HCT116 (cell line): ENCODE measurements around the gene CEP72. TPM values are rescaled to one million over a fixed set of nuclear protein-coding genes. Genes with fewer than 3 reads are reported as not detected.

ENCODE experiments used
- ATAC-seq: fragments of 200-7000 bp; cut with Tn5 transposase; 2 replicates; pipeline ENCODE4 v1.9.1; 2020; ENCODE audit warnings: mild to moderate bottlenecking, moderate library complexity
- BruUV-seq: library from RNA; stranded (reverse); fragments of 400-500 nt; replicated peaks from 2 replicates; lab custom pipeline; 2021; lab: Mats Ljungman, UMichigan
- CTCF ChIA-PET: fragments of 300-600 bp; sonication (Branson Sonifier 250); formaldehyde crosslinking; loops from one replicate; lab custom pipeline; 2021; ENCODE audit warnings: antibody characterized with exemption; lab: Charles Lee
- POLR2A ChIA-PET: fragments of 300-600, 350-600 bp; sonication (Branson Sonifier 250); formaldehyde crosslinking; loops from one replicate; lab custom pipeline; 2021; ENCODE audit warnings: antibody characterized with exemption; lab: Charles Lee
- RAD21 ChIA-PET, 2 experiments: fragments of 300-600 bp; sonication (Branson Sonifier 250); formaldehyde crosslinking; loops; one replicate each; lab custom pipeline; 2023; ENCODE audit warnings: low total read pairs in 2 of 2; ENCODE audit not compliant: uncharacterized antibody in 2 of 2, unreplicated experiment in 2 of 2, low non-redundant PET in 1 of 2; lab: Charles Lee
- DNase-seq: peaks from one replicate; pipeline ENCODE4 v3.0.0-alpha.2; 2010; ENCODE audit warnings: low read depth, low spot score
- H2AFZ ChIP-seq: fragments of 200-600 bp; shearing (Covaris generic), sonication (generic); 2 replicates; pipeline ENCODE4 v1.6.1; 2017; ENCODE audit warnings: low read depth, mixed run types, mixed read lengths, antibody characterized with exemption, low read length; ENCODE audit not compliant: poor library complexity, severe bottlenecking
- H3K27ac ChIP-seq: 2 replicates; pipeline ENCODE4 v1.5.1; 2012; ENCODE audit warnings: low read depth, low read length
- H3K27me3 ChIP-seq: fragments of 200-600 bp; sonication (generic); 2 replicates; pipeline ENCODE4 v1.6.1; 2016; ENCODE audit warnings: mixed run types, low read length, mixed read lengths; ENCODE audit not compliant: insufficient read depth
- H3K36me3 ChIP-seq, 2 experiments: fragments of 200-500 bp in 1 of 2; fragments of 200-600 bp in 1 of 2; sonication (Bioruptor generic) in 1 of 2; sonication (generic) in 1 of 2; 2 replicates each; pipeline versions ENCODE4 v1.5.1 to v1.6.1; 2014 to 2016; ENCODE audit warnings: low read length in 2 of 2, inconsistent platforms in 1 of 2, mixed read lengths in 1 of 2, mixed run types in 1 of 2; ENCODE audit not compliant: insufficient read depth in 2 of 2, control insufficient read depth in 1 of 2
- H3K4me1 ChIP-seq, 2 experiments: fragments of 200-600 bp in 1 of 2; sonication (generic) in 1 of 2; 2 replicates each; pipeline versions ENCODE4 v1.5.1 to v1.6.1; 2012 to 2017; ENCODE audit warnings: low read length in 2 of 2, inconsistent platforms in 1 of 2, mild to moderate bottlenecking in 1 of 2, mixed read lengths in 1 of 2, mixed run types in 1 of 2, moderate library complexity in 1 of 2; ENCODE audit not compliant: insufficient read depth in 2 of 2, control insufficient read depth in 1 of 2
- H3K4me2 ChIP-seq: fragments of 200-600 bp; sonication (generic); 2 replicates; pipeline ENCODE4 v1.6.1; 2017; ENCODE audit warnings: mixed run types, low read length, mixed read lengths
- H3K4me3 ChIP-seq, 2 experiments: fragments of 200-600 bp in 1 of 2; sonication (generic) in 1 of 2; replicated peaks in 1 of 2; 2 replicates each; pipeline ENCODE4 v1.5.1; 2011 to 2016; ENCODE audit warnings: low read length in 2 of 2, control low read depth in 1 of 2, low read depth in 1 of 2, mild to moderate bottlenecking in 1 of 2, mixed read lengths in 1 of 2, mixed run types in 1 of 2
- H3K79me2 ChIP-seq: fragments of 200-600 bp; sonication (generic); 2 replicates; pipeline ENCODE4 v1.6.1; 2017; ENCODE audit warnings: mild to moderate bottlenecking, mixed run types, low read length, moderate library complexity, mixed read lengths; ENCODE audit not compliant: insufficient read depth
- H3K9ac ChIP-seq: fragments of 200-600 bp; sonication (generic); 2 replicates; pipeline ENCODE4 v1.6.1; 2016; ENCODE audit warnings: low read length, mixed read lengths
- H3K9me2 ChIP-seq: fragments of 200-600 bp; sonication (generic), shearing (Covaris generic); 2 replicates; pipeline ENCODE4 v1.6.1; 2017; ENCODE audit warnings: mixed run types, mild to moderate bottlenecking, moderate library complexity; ENCODE audit not compliant: insufficient read depth
- H3K9me3 ChIP-seq, 2 experiments: fragments of 200-500 bp in 1 of 2; fragments of 200-600 bp in 1 of 2; sonication (Bioruptor generic) in 1 of 2; sonication (generic) in 1 of 2; 2 replicates each; pipeline ENCODE4 v1.6.1; 2014 to 2017; ENCODE audit warnings: low read length in 2 of 2, mixed read lengths in 2 of 2, inconsistent platforms in 1 of 2, low read depth in 1 of 2, mild to moderate bottlenecking in 1 of 2, mixed run types in 1 of 2, moderate library complexity in 1 of 2; ENCODE audit not compliant: control insufficient read depth in 1 of 2, insufficient read depth in 1 of 2
- H4K20me1 ChIP-seq: fragments of 200-600 bp; sonication (generic), shearing (Covaris generic); 2 replicates; pipeline ENCODE4 v1.6.1; 2017; ENCODE audit warnings: mixed run types, mild to moderate bottlenecking, moderate library complexity; ENCODE audit not compliant: insufficient read depth
- CBX3 ChIP-seq: IDR thresholded peaks from 2 replicates; pipeline ENCODE4 v1.6.1; 2012; ENCODE audit warnings: low read depth
- CEBPB ChIP-seq: IDR thresholded peaks from 2 replicates; pipeline ENCODE4 v1.6.1; 2012; ENCODE audit warnings: low read depth
- EGR1 ChIP-seq: IDR thresholded peaks from 2 replicates; pipeline ENCODE4 v1.6.1; 2012; ENCODE audit warnings: low read depth
- ELF1 ChIP-seq: IDR thresholded peaks from 2 replicates; pipeline ENCODE4 v1.6.1; 2012; ENCODE audit warnings: low read depth, borderline replicate concordance
- EZH2 ChIP-seq: fragments of 200-600 bp; sonication (generic); IDR thresholded peaks from 2 replicates; pipeline ENCODE4 v1.6.1; 2017; ENCODE audit warnings: antibody characterized with exemption, mixed run types
- EZH2phosphoT487 ChIP-seq: fragments of 200-600 bp; IDR thresholded peaks from 2 replicates; pipeline ENCODE4 v1.6.1; 2018; ENCODE audit warnings: antibody characterized with exemption, borderline replicate concordance
- FOSL1 ChIP-seq: IDR thresholded peaks from 2 replicates; pipeline ENCODE4 v1.6.1; 2012; ENCODE audit warnings: low read depth
- POLR2AphosphoS5 ChIP-seq: IDR thresholded peaks from 2 replicates; pipeline ENCODE4 v1.6.1; 2011; ENCODE audit warnings: mild to moderate bottlenecking, low read depth, low read length, moderate library complexity
- RAD21 ChIP-seq: IDR thresholded peaks from 2 replicates; pipeline ENCODE4 v1.6.1; 2012; ENCODE audit warnings: low read depth, mild to moderate bottlenecking
- SIN3A ChIP-seq: IDR thresholded peaks from 2 replicates; pipeline ENCODE4 v1.6.1; 2012; ENCODE audit warnings: low read depth
- SP1 ChIP-seq: IDR thresholded peaks from 2 replicates; pipeline ENCODE4 v1.6.1; 2012; ENCODE audit warnings: low read depth
- SRF ChIP-seq: IDR thresholded peaks from 2 replicates; pipeline ENCODE4 v1.6.1; 2012; ENCODE audit warnings: low read depth
- YY1 ChIP-seq: IDR thresholded peaks from 2 replicates; pipeline ENCODE4 v1.6.1; 2011; ENCODE audit warnings: low read length, low read depth, moderate library complexity, mild to moderate bottlenecking; ENCODE audit not compliant: insufficient replicate concordance; ENCODE audit errors: extremely low read depth
- ZFX ChIP-seq: fragments of 450-650 bp; IDR thresholded peaks from 2 replicates; pipeline ENCODE4 v1.6.1; 2017
- ZNF274 ChIP-seq: fragments of 200-500 bp; sonication (Bioruptor generic); IDR thresholded peaks from 2 replicates; pipeline ENCODE4 v1.6.1; 2014; ENCODE audit warnings: mild to moderate bottlenecking, low read depth, low read length, inconsistent platforms
- intact Hi-C: fragments of 100-400 bp; cut with micrococcal nuclease; formaldehyde crosslinking; loops from 2 replicates; pipeline ENCODE4 v1.10.0; 2022
- total RNA-seq: library from RNA; stranded (reverse); gene quantifications from one replicate; pipeline ENCODE4 v1.2.1, GENCODE V29; 2021; ENCODE audit not compliant: unreplicated experiment
- TF ChIP-seq, protein P1 (sequence below): IDR thresholded peaks from 2 replicates; pipeline ENCODE4 v1.6.1; 2012
- TF ChIP-seq, protein P2 (sequence below), 3 experiments: fragments of 200-600 bp in 1 of 3; sonication (generic) in 1 of 3; IDR thresholded peaks in 2 of 3; conservative IDR thresholded peaks in 1 of 3; 2 replicates each; pipeline ENCODE4 v1.5.1; 2012 to 2017; ENCODE audit warnings: low read depth in 2 of 3, low read length in 2 of 3, antibody characterized with exemption in 1 of 3, borderline replicate concordance in 1 of 3, control low read depth in 1 of 3, mild to moderate bottlenecking in 1 of 3, mixed read lengths in 1 of 3, mixed run types in 1 of 3, moderate library complexity in 1 of 3; ENCODE audit not compliant: insufficient read depth in 1 of 3
- TF ChIP-seq, protein P3 (sequence below): IDR thresholded peaks from 2 replicates; pipeline ENCODE4 v1.6.1; 2012

The CEP72 gene
- total RNA-seq, 1 experiment from 2014 or later: 25.6 TPM

DNA sequence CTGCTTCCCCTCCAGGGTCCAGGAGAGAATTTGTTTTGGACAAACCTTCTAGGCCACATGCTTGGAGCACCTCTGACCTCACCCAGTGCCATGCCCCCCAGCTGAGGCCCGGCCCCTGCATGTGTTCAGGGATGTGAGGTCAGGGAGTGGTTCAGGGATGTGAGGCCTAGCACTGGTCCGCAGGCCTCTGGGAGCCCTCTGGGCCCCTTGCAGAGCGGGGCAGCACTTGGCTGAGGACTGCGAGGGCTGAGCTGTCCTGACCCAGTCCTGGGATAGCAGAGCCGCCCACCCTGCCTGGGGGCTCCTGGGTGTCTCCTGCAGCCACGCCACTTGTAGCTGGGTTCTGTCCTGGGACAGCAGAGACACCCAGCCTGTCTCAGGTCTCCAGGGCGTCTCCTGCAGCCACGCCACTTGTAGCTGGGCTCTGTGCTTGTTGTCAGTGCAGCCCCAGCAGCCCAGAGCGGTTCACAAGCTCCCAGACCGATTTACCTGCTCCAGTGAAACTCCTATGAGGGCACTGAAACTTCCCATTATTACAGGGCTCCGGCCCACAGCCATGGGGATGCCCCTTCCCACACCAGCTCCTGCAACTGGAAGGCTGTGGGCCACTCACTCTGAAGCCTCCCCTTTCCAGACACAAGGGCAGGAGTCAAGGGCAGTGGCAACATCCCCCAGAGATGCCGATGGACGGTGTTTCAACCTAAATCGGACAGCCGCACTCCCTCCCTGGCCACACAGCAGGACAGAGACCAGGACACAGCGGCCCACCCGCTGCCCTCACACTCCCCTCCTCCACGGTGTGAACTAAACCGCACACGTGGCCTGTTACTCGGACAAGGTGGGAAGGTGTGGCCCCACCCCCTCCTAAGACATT, 5.4 kb upstream of the CEP72 start (continued):
- TF ChIP-seq, protein P1, sequence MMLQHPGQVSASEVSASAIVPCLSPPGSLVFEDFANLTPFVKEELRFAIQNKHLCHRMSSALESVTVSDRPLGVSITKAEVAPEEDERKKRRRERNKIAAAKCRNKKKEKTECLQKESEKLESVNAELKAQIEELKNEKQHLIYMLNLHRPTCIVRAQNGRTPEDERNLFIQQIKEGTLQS: no peak
- TF ChIP-seq ZNF274 (no peak), SRF (no peak), ELF1 (no peak), RAD21 (no peak), POLR2AphosphoS5 (no peak), ZFX (no peak)

DNA sequence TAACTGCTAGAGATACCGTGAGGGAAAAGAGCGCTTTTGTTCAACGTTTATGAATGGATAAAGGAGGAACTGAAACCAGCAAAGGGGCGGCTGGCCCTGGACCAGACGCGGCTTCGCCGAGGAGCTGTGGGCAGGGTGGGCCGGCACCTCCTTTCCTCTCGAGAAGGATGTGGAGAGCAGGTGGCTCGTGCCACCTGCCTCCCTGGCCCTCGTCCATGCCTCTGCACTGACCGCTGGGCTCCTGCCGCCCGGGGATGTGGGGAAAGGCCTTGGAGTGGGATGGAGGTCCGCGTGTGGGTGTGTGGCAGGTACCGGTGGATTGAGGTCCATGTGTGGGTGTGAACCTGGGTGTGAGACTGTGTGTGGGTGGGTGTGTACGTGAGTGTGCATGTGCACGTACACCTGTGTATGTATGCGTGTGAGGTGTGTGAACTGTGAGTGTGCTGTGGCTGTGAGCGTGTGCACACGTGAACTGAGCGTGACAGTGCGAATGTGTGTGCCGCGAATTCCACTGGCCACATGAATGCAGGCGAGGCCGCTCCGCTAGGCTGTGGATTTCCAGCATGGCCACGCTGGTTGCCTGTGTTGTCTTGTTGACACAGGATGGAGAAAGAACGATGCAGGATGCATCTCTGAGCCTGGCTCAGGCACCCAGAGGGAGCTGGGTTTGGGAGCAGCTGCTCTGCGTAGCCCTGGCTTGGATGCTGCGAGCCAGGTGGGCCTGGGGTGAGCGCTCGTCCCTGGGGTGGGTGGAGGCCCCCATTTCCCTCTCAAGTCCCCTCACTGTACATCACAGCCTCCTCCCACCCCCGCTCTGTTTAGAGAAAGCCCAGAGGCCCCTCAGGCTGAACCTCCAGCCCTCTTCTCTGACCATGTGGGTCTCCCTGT, 4.4 kb upstream of the CEP72 start:
- no peaks in the 10 kb centered on the region for H3K9me3 ChIP-seq
- CTCF ChIA-PET: no interaction called here
- H2AFZ ChIP-seq: no peak overlapping the region
- H3K27ac ChIP-seq: no peak overlapping the region
- H3K4me1 ChIP-seq: peaks cover 0 to 6% of the 10 kb centered on the region in 2 experiments; a peak in 2 of 4 replicates
- BruUV-seq: no TSS peak
- no peak overlapping the region for H3K4me3 ChIP-seq
- no peak overlapping the region for H3K9ac ChIP-seq
- no peaks in the 10 kb centered on the region for H3K36me3 ChIP-seq
- no peaks in the 10 kb centered on the region for H3K9me2 ChIP-seq
- RAD21 ChIA-PET: no interaction called here
- H3K79me2 ChIP-seq: peaks cover 4% of the 10 kb centered on the region
- H3K27me3 ChIP-seq: no peaks in the 10 kb centered on the region
- no peaks in the 10 kb centered on the region for H4K20me1 ChIP-seq
- H3K4me2 ChIP-seq: no peak overlapping the region
- intact Hi-C loops: no loop called here
- no peak for DNase-seq
- no peak for ATAC-seq
- POLR2A ChIA-PET: no interaction called here
- no peak for TF ChIP-seq CBX3
- no peak for TF ChIP-seq FOSL1
- TF ChIP-seq, protein P2, sequence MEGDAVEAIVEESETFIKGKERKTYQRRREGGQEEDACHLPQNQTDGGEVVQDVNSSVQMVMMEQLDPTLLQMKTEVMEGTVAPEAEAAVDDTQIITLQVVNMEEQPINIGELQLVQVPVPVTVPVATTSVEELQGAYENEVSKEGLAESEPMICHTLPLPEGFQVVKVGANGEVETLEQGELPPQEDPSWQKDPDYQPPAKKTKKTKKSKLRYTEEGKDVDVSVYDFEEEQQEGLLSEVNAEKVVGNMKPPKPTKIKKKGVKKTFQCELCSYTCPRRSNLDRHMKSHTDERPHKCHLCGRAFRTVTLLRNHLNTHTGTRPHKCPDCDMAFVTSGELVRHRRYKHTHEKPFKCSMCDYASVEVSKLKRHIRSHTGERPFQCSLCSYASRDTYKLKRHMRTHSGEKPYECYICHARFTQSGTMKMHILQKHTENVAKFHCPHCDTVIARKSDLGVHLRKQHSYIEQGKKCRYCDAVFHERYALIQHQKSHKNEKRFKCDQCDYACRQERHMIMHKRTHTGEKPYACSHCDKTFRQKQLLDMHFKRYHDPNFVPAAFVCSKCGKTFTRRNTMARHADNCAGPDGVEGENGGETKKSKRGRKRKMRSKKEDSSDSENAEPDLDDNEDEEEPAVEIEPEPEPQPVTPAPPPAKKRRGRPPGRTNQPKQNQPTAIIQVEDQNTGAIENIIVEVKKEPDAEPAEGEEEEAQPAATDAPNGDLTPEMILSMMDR (IDR thresholded peaks at IDR 0.05 in 2 of 3, conservative IDR thresholded peaks at IDR 0.05 in 1 of 3; ENCODE audit: borderline replicate concordance in 1 of 3, insufficient read depth in 1 of 3, low read depth in 2 of 3, low read length in 2 of 3): no peak
- TF ChIP-seq RAD21: no peak
- TF ChIP-seq POLR2AphosphoS5: no peak
- TF ChIP-seq YY1: no peak
- TF ChIP-seq EZH2phosphoT487: no peak
- TF ChIP-seq, protein P3, sequence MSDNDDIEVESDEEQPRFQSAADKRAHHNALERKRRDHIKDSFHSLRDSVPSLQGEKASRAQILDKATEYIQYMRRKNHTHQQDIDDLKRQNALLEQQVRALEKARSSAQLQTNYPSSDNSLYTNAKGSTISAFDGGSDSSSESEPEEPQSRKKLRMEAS: no peak
- no peak for TF ChIP-seq ZFX
- no peak for TF ChIP-seq SP1
- no peak for TF ChIP-seq EZH2
- TF ChIP-seq SIN3A: no peak
- no peak for TF ChIP-seq EGR1
- no peak for TF ChIP-seq SRF
- no peak for TF ChIP-seq CEBPB
